SKM-1 (cell line): ENCODE results near the gene S100PBP.
A peak's percentile ranks its signal among the peaks of the same experiment; 100 is the strongest.

Source experiments
- DNase-seq: peaks from one replicate; lab custom pipeline; 2025; ENCODE audit not compliant: unreplicated experiment; lab: John Stamatoyannopoulos, UW

Gene S100PBP

GRCh38 chr1:32818804-32819541, 1.5 kb downstream of the S100PBP start:
- DNase-seq = peak; percentile 61

- no peak for DNase-seq
These were observed 7.7 kb downstream of the S100PBP start for GRCh38 chr1:32825181-32825580.

DNA sequence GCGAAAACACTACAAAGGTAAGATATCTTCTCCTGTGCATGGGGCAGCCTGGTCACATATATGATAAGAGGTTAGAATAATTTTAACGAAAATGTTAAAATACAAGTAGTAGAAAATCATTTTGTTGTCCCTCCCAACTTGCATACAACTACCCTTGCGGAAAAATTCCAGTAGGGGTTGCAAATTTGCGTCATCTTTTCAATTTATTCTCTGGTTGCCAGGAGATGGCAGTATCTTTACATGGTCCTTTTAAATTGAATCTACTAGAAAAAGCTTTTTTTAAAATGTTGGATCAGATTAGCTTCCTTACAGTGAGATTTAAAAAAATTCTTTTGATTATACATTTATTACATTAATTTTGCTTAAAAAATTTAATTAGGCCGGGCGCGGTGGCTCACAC, 10.9 kb downstream of the S100PBP start:
- DNase-seq = no peak

DNA sequence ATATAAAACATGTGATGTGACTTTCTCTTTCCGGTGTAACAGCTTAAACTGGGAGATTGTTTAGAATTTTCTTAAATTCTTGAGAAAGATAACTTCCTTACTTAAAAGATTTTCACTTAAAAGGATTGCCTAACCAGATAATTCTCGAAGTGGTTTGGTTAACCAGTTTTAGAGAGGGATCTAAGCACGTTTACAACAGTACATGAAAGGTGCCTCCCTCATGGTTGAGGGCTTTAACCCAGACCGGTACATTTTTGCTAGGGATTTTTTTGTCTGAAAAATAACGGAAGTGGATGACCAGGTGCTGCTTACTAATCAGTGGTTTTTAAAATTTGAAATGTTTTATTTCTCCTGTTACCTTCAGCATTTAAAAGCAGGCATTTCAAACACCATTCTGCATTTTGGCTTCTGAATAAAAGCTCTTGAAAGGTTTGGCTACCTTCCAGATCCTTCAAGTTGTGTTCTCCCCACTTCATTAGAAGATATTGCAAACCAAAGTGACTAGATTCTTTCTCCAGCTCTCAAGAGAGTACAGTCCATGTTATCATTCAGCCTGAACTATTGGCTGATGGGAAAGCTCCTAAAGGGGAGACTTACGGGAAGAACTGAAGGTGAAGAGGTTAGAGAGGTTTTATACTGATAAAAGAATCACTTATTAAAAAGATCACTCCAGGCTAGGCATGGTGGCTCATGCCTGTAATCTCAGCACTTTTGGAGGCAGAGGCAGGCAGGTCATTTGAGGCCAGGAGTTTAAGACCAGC, 12.8 kb downstream of the S100PBP start:
- no peak for DNase-seq

DNA sequence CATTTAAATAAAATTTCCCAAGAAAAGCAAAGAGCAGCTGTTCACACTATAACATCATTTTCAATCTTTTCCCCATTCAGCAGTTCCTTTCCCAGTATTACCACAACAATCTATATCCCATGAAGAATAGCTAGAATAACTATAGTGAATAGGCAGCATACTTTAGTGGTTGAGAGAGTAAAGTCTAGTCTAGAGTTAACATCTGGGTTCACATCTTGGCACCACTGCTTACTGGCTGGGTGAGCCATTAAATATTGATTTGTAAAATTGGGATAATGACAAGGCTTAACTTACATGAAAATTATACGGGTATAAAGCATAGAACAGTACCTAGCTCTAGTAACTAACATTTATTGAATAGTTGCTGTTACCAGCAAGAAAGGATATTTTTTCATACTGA, 14.4 kb downstream of the S100PBP start:
- DNase-seq = no peak

DNA sequence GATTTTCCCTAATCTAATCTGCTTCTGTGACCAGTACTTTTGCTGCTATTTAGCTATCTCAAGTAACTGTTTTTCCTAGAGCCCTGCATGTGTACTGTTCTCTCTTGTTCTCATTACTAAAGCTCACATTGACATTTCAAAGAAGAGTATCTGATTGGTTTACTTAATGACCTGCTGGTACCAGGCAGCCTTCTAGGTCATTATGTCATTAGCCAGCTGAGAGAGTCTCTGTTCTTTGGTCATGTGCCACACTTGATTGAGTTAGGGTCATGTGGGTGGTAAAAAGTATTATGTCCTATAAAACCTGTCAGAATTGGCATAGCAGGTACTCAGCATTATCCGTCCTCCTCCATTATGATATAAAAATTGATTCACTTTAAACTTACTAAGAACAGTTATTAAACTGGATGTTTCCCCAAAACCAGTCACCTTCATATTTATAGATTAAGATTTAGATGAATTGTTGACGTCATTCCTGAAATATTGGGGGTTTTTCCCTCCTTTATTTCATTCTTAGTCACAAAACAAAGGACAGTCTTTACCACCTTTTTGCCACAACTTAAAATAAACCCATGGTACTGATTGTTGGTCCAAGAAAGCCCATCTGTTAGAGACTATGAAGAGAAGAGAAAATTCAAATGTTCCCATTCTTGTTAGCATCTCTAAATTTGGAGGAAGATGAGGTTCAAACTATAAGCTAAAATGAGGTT, 31.1 kb downstream of the S100PBP start:
- DNase-seq = no peak

- DNase-seq = no peak
These were observed 38.6 kb downstream of the S100PBP start for GRCh38 chr1:32855861-32856617.

DNA sequence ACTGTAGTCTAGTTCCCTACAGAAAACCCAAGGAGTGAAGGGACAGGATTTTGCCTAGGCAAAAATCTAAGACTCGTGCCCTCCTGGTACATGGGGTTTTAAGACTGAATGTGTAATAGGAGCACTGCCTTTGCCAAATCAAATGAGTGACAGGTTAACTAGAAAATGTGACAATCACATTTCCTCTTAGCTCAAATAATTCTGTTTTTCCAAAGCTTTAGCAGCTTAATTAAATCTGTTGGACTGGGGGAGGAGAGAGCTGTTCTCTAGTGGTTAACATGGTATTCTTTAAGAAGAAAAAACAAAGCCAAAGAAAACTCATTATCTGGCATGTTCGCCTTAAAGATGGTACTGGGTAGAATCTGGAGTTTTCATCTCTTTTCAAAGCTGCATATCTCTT, 40.7 kb downstream of the S100PBP start:
- DNase-seq = no peak

DNA sequence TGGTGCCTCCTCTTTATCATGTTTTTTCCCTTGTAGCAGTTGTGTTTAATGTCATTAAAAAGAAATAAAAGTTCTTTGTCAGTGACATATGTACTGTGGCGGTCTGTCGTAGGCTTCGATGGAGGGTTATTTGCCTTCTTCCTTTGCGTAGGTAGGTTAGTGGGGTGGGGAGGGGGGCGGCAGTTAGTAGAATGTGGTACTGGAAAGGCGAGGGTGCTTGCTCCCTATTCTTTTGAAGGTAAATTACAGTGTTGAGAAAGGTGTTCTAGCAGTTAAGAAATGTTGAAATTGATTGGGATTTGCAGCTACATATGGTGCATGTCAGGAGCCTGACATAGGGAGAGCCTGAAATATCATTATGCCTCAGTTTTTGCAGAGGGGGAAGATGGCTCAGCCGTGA, 41.3 kb downstream of the S100PBP start:
- no peak for DNase-seq

GRCh38 chr1:32859915-32860314, 42.5 kb downstream of the S100PBP start:
- no peak for DNase-seq

DNA sequence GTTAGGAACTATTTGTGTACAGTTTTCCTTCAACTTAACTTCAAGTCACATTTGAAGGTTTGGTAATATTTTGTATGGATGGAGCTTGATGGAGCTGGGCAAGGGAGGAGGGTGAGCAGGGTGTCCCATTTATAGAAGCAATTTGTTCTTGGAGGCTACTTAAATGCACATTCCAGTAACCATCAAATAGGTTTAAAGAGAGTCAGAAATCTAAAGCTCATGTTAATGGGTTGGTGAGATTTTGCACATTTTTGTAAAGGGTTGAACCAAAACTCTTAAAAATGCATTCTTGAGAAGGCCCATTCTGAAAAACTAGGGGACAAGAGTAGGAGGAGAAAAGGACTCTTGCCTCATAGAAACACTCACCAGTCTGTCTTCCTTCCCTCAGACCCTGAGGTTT, 43.1 kb downstream of the S100PBP start:
- DNase-seq = no peak

GRCh38 chr1:32861904-32862695, 44.6 kb downstream of the S100PBP start:
- DNase-seq = no peak

DNA sequence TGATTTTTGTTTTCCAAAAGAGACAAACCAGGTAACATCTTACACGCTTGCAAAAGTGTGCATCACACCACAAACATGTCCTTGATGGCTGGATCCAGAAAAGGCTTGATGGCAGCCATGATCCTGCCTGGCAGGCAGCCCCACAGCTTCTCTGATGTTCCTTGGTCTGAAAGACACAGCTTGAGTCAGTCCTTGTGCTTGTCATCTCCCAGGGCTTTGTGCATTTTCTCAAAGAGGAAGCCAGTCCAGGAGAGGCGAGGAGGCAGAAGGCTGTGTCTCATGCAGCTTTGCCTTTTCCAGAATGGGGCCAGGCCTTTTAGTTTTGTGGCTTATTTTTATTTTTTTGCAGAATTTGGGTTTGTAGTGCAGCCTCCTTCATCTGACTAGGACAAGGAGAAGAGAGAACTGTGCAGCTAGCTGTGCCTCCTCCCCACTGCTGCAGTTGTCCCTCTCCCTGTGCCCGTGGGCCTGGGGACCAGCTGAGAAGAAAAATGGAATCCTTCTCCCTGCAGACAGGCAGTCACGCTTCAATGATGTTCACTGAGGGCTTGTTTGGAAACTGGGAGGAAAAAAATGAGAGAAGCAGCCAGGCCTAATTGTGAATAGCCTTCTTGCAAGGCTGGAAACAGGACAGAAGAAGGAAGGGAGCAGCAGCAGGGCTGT, 45.9 kb downstream of the S100PBP start:
- no peak for DNase-seq

- DNase-seq = no peak
These were observed 46.4 kb downstream of the S100PBP start for GRCh38 chr1:32863881-32864245.

DNA sequence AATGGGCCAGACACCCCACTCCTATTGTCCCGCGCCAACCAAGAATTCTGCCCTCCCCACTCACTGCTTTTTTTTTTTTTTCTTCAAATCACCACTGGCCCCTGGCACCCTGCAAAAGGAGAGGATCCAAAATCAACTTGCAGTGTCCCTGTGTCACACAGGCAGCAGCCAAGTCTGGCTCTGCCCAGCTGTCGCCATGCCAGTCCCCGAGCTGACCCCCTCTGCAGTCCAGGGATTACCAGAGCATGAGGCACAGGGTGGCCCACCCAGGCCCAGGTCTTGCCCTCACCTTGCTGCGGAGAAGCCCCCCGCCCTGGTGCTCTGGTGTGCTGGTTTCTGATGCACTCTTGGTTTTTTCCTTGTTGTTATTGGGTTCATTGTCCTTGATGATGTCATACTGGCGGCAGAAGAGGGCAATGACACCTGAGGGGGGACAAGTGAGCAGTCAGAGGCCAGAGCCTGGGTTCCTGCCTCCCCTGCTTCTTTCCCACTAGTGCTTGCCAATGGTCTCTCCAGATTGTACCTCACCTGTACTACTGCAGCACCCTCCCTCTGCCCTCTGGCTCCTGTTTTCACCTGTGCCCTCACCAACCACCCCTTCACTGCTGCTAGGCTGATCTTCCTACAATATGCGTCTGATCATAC, 47.0 kb downstream of the S100PBP start:
- DNase-seq = no peak

DNA sequence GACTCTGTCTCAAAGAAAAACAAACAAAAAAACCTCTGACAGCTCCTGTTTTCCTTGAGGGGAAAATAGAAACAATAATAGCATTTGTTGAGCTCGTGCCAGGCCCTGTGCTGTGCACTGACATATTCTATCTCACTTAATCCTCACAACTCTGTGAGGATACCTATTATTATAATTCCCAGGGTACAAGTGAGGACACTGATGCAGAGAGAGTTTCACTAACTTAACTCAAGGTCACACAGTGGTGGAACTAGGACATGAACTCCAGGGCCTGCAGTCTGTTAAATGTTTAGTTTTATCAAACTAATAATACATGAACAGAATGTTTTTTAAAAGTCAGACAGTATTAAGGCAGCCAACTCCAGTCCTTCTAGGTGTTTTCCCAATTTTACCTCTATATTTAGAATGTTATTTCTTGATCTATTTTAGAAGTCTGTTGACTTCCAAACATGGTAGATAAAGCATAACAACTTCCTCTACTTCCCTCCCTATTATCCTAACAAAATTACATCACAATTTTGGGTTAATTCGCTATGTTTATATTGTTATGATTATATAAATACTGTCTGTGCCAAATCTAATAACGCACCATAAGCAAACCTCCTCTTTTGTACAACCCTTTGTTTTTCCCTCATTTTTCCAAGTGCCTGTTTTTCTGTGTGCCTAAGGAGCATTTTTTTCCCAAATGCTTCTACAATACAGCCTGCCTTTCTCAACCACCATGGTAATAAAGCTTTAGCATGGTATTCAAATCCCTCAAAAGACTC, 48.4 kb downstream of the S100PBP start:
- DNase-seq = no peak

DNA sequence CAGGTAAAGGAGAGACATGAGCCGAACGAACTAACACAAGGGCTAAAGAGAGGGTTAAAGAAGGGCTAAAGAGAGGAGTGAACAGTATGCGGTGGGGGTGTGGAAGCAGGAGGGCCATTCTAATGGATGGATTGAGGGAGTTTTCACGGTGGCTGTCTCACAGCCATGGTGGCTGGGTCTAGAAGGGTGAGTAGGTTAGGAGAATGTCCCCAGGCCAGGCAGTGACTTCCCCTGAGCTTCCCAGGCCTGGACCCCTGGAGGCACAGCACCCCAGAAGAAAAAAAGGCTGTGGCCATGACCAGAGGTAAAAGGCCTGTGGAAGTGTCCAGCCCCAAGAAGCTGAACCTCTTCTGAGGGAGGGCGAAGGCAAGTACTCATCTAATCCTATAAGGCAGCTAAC, 49.7 kb downstream of the S100PBP start:
- DNase-seq = no peak

- DNase-seq = no peak
These were observed 50.2 kb downstream of the S100PBP start for GRCh38 chr1:32867671-32868070.

- DNase-seq = no peak
These were observed 50.6 kb downstream of the S100PBP start for GRCh38 chr1:32868085-32868484.
